HCT116 (cell line): ENCODE results near the gene GSK3A.

Experiments
- POLR2A ChIP-seq: IDR thresholded peaks from 2 replicates; pipeline ENCODE4 v1.7.0; 2011; ENCODE audit warnings: borderline replicate concordance; ENCODE audit not compliant: insufficient read depth, insufficient read length; ENCODE audit errors: extremely low read depth
- RAD21 ChIP-seq: IDR thresholded peaks from 2 replicates; pipeline ENCODE4 v1.6.1; 2012; ENCODE audit warnings: low read depth, mild to moderate bottlenecking
- YY1 ChIP-seq: IDR thresholded peaks from 2 replicates; pipeline ENCODE4 v1.6.1; 2011; ENCODE audit warnings: low read length, low read depth, moderate library complexity, mild to moderate bottlenecking; ENCODE audit not compliant: insufficient replicate concordance; ENCODE audit errors: extremely low read depth

- TF ChIP-seq RAD21 (no peak), YY1 (no peak), POLR2A (no peak)
Measured at GRCh38 chr19:42284591-42285341, 42.4 kb upstream of the GSK3A start.
